Right renal cortex interstitium (tissue), 3 donors: ENCODE measurements around the gene BMP8A. TPM values are rescaled to one million over a fixed set of nuclear protein-coding genes. Genes with fewer than 3 reads are reported as not detected.
A peak's percentile ranks its signal among the peaks of the same experiment; 100 is the strongest.
"Not testable (repeated sequence)": the region's sequence is repeated elsewhere in the genome, so short reads cannot be mapped to it uniquely, and the experiment has no call there.

Experiments
- DNase-seq, 3 donors: peaks; one replicate each; pipeline ENCODE4 v3.0.0-alpha.2; 2013; ENCODE audit warnings: low read depth in 3 of 3, low spot score in 2 of 3
- polyA plus RNA-seq, 3 donors: library from polyadenylated mRNA; unstranded; fragments of 120-200 nt; gene quantifications; one replicate each; pipeline ENCODE4 v1.2.1, GENCODE V29; 2013; ENCODE audit not compliant: insufficient read length in 3 of 3

BMP8A gene
- polyA plus RNA-seq, 3 donors = 0.18 to 0.39 (median 0.33) TPM

GRCh38 chr1:39525366-39526165, 34.1 kb downstream of the BMP8A start:
- DNase-seq = no peak

DNA sequence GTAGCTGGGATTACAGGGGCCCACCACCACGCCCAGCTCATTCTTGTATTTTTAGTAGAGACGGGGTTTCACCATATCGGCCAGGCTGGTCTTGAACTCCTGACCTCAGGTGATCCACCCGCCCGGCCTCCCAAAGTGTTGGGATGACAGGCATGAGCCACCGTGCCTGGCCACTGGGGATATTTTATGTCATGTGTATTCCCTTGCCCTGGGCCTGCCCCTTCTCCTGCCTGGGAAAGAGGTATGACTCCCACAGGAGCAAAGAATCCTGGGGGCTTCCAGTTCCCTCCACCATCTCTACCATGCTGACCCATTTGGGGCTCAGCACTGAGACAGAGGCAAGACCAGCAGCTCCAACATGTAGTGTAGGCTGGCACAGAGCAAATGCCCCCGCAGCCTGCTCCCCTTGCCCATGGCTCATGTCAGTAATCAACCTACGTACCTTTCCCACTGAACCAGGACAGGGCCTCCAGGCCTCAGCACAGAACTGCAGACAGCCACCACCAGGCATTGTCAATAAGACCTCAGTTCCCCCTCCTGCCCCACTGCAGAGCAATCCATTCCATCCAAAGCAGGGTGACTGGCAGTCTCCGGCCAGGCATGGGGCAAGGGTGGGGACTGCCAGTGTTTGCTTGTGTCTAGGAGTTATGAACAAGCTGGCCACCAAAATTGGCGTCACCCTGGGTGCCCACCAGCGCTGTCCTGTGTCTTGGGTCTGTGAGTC, 35.2 kb downstream of the BMP8A start:
- DNase-seq = no peak

DNA sequence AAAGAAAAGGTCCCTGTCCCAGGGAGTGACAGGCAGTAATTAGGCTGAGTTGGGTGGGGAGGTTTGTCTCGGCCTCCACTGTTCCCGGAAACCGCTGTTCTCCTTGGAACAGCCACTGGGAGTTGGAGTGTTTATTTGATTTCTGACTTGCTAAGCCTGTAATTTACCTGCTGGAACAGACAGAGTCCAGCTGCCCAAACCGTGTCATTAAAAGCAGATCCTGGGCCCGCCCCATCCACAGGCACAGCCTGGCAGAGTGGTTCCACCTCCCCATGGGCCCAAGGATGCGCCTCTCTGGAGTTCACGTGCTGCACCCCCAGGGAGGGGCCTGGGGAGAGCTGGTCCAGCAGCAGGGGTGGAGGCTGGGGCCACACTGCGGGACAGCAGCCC, 35.7 kb downstream of the BMP8A start:
- not testable (repeated sequence) for DNase-seq

- DNase-seq = no peak
These were observed 36.6 kb downstream of the BMP8A start for GRCh38 chr1:39528082-39528481.

DNA sequence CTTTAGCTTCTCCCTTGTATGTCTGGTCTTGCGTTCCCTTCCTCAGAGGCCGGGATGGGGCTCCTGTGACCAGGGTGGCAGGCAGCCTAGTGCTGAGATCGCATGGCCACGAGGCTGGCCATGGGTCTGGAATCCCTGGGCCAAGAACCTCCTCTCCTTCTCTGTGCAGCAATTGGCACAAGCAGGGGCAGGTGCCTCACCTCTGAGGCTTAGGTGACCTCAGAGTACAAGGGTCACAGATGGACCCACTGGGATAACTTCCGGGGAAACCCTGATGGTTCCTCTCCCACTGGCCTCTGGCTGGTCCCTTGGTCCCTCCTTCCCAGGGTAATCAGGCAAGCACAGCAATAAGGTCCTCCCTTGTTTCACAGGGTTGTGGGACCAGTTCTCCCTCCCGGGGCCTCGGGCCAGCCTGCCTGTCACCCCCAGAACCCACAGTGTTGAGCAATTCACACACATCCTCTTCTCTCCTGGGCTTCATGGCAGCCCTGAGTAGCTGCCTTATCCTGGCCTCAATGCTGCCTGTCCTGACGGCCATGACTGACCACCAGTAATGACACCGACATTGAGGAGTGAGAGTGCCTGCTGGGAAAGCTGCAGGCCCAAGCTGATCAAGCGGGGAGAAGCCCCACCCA, 38.6 kb downstream of the BMP8A start:
- no peak for DNase-seq

DNA sequence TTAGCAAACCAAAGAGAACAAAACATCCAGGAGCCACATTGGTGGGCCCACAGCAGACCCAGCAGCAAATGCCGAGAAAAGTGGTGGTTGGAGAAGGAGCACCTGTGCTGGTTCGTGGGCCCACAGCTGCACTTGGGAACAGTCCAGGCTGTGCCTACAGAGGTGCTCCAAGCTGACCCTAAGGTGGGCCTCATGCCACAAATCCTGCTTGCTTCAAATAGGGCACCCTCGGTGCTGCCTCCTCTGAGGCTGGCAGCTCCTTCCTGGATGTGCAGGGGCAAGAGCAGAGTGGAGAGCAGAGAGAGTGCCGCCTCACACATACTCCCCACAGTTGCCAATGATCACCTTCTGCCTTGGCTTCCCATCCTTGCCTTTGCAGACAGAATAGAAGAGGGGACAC, 40.1 kb downstream of the BMP8A start:
- DNase-seq = no peak

DNA sequence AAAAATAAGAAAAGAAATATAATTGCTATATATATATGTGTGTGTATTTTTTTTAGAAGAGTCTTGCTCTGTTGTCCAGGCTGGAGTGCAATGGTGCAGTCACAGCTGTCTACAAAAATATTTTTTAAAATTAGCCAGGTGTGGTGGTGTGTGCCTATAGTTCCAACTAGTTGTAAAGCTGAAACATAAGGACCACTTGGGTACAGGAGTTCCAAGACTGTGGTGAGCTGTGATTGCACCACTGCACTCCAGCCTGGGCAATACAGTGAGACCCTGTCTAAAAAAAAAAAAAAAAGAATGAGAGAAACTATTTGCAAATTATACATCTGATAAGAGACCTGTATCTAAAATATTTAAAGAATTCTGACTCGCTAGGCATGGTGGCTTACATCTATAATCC, 42.0 kb downstream of the BMP8A start:
- no peak for DNase-seq

- DNase-seq = no peak
These were observed 47.3 kb downstream of the BMP8A start for GRCh38 chr1:39538531-39539251.

DNA sequence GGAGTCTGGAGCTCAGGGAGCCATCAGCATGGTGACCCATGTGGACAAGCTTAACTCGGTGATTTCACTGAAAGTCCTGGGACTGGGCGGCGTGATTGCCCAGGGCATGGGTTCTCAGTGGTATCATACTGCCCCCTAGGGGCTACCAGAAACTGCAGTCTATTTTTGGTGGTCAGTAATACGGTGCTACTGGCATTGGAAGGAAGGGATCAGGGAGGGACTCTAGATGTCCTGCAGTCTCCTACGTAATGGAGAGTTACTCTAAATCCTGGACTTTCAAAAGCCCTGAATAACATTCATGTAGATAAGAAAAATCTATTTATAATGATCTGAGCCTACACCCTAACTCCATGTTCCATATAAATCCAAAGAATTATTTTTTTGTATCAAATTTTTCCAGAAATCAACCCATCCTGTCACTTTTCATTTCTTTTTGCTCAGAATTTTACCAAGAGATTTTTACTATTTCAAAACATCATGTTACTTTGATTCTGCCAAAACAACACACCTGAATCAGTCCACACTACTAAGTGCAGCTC, 47.9 kb downstream of the BMP8A start:
- DNase-seq = peak; percentile 36 to 54 (median 43)

- DNase-seq = no peak
These were observed 49.1 kb downstream of the BMP8A start for GRCh38 chr1:39540504-39541031.

DNA sequence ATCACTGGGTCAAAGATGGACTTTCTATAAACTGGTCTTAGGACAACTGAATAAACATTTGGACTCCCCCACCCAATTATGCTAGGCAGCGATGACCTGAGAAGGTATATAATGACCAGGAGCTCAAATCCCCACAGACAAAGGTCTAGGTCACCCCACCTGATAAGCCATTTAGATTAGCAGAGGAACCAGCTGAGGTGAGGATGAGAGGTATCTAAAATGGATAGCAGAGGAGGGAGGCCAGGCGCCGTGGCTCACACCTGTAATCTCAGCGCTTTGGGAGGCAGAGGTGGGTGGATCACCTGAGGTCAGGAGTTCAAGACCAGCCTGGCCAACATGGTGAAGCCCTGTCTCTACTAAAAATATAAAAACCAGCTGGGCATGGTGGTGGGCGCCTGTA, 51.5 kb downstream of the BMP8A start:
- no peak for DNase-seq

DNA sequence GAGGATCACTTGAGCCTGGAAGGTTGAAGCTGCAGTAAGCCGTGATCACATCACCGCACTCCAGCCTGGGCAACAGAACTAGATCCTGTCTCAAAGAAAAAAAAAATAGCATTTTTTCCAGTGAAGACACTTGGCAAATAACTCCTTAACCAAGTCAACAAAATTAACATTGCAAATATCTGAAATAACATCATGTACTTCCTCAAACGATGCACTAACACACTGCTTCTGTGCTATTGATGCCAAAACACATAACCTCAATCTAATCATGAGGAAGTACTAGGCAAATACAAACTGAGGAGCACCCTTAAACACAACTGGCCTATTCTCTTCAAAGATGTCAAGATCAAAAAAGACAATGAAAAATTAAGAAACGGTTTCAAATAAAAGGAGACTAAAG, 52.9 kb downstream of the BMP8A start:
- DNase-seq = no peak

- DNase-seq = no peak
These were observed 54.1 kb downstream of the BMP8A start for GRCh38 chr1:39545531-39545930.

DNA sequence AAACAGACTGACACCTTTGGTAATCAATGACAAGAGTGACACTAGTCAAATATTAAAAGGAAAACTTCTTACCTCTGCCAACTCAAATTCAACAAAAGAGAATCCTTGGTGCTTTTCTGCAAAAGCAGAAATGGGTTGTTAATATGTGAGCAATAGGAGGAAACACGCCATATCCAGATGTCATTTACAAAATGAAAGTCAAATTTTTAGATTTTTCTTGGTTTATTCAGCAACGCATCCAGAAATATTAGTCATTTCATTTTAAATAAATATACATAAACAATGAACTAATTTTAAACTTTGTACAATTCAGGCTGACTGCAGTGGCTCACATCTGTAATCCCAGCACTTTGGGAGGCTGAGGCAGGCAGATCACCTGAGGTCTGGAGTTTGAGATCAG, 62.8 kb downstream of the BMP8A start:
- DNase-seq = no peak

DNA sequence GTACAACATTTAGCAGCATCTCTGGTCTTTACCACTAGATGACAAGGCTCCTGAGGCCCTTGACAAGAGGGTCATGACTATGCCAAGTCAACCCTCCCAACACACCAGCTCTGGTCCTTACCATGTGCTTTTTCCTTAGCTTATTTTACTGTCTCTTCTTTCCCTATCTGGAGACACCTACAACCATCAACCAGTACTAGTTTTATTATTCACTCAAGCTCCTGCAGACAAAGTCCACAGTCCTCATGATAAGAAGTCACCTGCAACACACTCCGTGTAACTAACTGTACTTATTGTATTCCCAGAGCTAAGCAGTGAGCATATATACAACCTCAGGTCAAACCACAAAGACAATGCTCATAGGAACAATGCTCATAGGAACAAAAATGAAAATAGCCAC, 69.8 kb downstream of the BMP8A start:
- no peak for DNase-seq

DNA sequence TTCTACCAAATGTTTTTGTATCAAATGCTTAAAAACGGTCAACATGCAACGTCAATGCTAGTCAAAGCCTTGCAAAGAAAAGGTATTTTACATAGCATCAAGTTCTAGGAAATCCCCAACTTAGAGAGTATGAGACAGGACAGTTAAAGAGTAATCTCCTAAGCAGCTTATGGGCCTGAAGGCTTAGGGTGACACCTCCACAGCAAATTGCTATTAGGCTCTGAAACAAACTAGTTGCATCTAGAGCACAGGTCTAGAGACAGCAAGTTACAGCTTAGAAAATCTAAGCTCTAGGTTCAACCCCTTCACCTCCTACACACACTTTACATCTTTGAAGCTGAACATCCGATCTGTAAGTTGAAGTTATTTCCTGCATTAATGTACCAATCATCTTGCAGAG, 71.5 kb downstream of the BMP8A start:
- DNase-seq = no peak

DNA sequence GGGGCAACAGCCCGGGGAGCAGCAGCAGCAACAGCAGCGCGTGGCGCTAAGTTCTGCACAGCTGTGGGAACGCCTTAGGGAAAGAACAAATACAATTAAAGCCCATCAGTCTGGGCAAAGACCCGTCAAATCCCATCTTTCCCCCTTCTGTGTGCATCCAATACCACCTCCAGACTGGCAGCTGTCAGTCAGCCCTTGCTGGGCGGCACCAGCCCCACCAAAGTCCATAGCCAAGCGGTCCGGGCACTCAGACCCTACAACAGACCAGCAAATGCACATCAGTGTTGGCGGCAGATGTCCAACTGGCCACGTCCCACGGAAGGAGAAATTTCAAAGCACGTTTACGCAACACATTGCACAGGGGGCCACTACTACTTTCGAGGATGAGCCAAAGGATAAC, 72.2 kb downstream of the BMP8A start:
- DNase-seq = no peak

- DNase-seq = no peak
These were observed 72.9 kb downstream of the BMP8A start for GRCh38 chr1:39564340-39564739.

DNA sequence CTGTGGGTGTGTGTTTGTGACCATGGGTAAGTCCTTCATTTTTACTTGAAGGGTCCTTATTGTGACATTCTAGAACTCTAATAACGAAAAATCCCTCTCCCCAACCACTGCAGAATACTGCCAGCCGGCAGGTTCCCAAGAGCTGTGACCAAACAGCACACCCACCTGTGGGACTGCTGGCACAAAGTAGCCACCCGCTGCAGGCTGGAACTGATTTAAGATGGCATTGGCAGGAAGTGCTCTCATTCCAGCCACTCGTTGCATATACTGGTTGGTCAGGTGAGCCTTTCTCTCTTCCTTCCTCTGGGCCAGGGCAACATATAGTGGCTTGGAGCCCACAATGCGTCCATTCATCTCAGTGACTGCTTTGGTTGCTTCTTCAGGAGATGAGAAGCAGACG, 73.5 kb downstream of the BMP8A start:
- DNase-seq = no peak

DNA sequence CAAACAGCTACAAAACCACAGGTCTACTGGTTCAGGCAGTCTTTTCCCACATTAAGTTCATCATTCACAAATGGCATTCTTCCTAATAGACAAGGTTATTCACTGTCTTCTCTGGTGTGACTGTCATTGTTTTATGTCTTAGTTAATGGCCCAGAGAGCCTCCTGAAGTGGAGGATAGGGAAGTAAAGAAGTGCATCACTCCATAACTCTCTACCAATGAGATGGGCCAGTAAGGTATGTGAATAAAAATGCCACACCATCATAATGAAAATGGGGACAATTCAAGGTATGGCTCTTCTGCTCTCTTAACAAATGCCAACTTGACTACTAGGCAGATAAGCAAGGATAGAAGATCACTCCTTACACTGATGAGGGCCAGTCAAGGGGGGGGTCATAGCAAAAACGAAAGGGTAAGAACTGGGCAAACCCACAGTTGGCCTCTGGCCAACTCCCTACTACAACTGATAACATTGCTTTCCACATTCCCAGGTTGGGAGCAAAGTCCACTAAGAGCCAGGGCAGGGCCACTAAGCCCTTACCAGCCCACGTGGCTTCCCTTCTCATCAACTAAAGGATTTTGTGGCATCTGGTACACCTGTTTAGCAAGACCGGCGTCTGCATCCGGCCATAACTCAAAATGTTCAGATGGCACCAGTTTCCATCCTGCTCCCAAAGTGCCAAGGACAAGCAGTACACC, 75.2 kb downstream of the BMP8A start:
- no peak for DNase-seq
